ENCODE results near the gene PROK1.

DNA sequence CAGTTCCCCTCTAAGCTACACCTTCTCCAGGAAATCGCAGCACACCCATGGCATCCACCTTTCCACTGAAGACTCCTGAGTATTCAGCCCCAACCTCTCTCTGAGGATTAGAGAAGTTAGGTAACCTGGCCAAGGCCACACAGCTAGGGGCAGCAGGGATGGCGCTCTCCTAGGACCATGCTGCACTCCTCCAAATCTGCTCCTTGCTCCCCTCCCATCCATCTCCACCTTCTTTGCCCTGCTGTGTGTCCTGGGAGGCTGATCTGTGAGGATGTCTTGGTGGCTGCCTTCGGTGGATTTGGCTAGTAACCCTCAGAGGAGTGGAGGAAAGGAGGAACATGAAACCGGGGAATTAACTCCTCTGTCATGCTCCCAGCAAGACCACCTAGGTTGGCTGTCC, 20.0 kb upstream of the PROK1 start:
- TF ChIP-seq TAF1 (IDR thresholded peaks at IDR 0.05; ENCODE audit: borderline replicate concordance, low read depth, low read length) (no peak), POLR2A (IDR thresholded peaks at IDR 0.05; ENCODE audit: low read depth, low read length) (no peak)
